OCI-LY1 (cell line): ENCODE measurements around the gene DTWD1.

Experiments
- EZH2 ChIP-seq: fragments of 200-600 bp; sonication (generic), shearing (Covaris generic); IDR thresholded peaks from 2 replicates; pipeline ENCODE4 v1.8.0; 2017; ENCODE audit warnings: borderline replicate concordance, mixed run types, mild to moderate bottlenecking, antibody characterized with exemption, low read length, moderate library complexity, mixed read lengths
- TF ChIP-seq, protein P1 (sequence below): fragments of 200-600 bp; sonication (generic), shearing (Covaris generic); IDR thresholded peaks from 2 replicates; pipeline ENCODE4 v1.5.1; 2017; ENCODE audit warnings: mild to moderate bottlenecking, antibody characterized with exemption, low read length, moderate library complexity, mixed read lengths

DNA sequence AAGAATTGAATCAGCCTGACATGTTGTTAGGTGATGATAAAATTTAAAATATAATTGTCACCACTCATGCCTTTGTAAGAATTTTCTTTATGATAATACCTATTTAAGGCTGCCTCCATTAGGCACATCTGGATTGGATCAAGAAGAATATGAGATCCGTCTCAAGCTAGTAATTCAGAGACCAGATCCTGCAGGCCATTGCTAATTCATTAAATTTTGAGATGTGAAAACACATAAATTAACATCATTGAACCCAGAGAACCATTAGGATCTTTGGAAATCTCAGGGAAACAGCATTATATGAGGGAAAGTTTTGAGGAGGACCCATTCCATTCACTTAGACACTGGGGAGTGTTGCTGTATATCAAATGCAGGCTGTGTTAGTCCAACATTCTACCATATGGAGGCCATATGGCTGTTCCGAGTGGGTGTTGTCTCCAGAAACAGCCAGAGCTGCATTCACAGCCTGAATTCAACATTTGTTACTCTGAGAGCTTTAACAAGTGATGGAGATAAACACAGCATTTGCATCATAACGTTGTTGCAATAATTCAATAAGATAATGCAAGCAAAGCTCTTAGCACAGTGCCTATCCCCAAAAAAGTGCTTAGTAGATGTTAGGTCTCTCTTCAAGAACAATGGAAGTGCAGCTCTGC lies 67.4 kb downstream of the DTWD1 start:
- TF ChIP-seq, protein P1, sequence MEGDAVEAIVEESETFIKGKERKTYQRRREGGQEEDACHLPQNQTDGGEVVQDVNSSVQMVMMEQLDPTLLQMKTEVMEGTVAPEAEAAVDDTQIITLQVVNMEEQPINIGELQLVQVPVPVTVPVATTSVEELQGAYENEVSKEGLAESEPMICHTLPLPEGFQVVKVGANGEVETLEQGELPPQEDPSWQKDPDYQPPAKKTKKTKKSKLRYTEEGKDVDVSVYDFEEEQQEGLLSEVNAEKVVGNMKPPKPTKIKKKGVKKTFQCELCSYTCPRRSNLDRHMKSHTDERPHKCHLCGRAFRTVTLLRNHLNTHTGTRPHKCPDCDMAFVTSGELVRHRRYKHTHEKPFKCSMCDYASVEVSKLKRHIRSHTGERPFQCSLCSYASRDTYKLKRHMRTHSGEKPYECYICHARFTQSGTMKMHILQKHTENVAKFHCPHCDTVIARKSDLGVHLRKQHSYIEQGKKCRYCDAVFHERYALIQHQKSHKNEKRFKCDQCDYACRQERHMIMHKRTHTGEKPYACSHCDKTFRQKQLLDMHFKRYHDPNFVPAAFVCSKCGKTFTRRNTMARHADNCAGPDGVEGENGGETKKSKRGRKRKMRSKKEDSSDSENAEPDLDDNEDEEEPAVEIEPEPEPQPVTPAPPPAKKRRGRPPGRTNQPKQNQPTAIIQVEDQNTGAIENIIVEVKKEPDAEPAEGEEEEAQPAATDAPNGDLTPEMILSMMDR: no peak
- TF ChIP-seq EZH2: no peak
